Skeletal muscle satellite cell (primary cell): ENCODE results near the gene RBM8A.
A peak's percentile ranks its signal among the peaks of the same experiment; 100 is the strongest.

Source experiments
- H3K27me3 ChIP-seq: 2 replicates; pipeline ENCODE4 v1.7.0; 2013; ENCODE audit warnings: low read length; ENCODE audit not compliant: control insufficient read depth, insufficient read depth
- H3K36me3 ChIP-seq: 2 replicates; pipeline ENCODE4 v1.7.0; 2013; ENCODE audit warnings: mild to moderate bottlenecking, control low read depth, low read length; ENCODE audit not compliant: insufficient read depth
- H3K4me1 ChIP-seq: 2 replicates; pipeline ENCODE4 v1.7.0; 2013; ENCODE audit warnings: low read length; ENCODE audit not compliant: control insufficient read depth, insufficient read depth
- H3K4me2 ChIP-seq: 2 replicates; pipeline ENCODE4 v1.7.0; 2013; ENCODE audit warnings: mild to moderate bottlenecking, low read length
- H3K4me3 ChIP-seq: 2 replicates; pipeline ENCODE4 v1.7.0; 2013; ENCODE audit warnings: low read length
- H3K9ac ChIP-seq: 2 replicates; pipeline ENCODE4 v1.7.0; 2013; ENCODE audit warnings: mild to moderate bottlenecking, low read depth, low read length, moderate library complexity
- H3K9me3 ChIP-seq: replicated peaks from 2 replicates; pipeline ENCODE4 v1.7.0; 2013; ENCODE audit warnings: mild to moderate bottlenecking, control low read depth, low read length

RBM8A gene

GRCh38 chr1:145906954-145907753 lies 20.1 kb downstream of the RBM8A start:
- Histone ChIP-seq H3K4me3 (peak overlapping the region; percentile 15), H3K27me3 (no peaks in the 10 kb centered on the region), H3K9me3 (no peaks in the 10 kb centered on the region), H3K36me3 (peaks cover 47% of the 10 kb centered on the region), H3K9ac (peak overlapping the region; percentile 41), H3K4me1 (peaks cover 26% of the 10 kb centered on the region), H3K4me2 (peak overlapping the region; percentile 67)

DNA sequence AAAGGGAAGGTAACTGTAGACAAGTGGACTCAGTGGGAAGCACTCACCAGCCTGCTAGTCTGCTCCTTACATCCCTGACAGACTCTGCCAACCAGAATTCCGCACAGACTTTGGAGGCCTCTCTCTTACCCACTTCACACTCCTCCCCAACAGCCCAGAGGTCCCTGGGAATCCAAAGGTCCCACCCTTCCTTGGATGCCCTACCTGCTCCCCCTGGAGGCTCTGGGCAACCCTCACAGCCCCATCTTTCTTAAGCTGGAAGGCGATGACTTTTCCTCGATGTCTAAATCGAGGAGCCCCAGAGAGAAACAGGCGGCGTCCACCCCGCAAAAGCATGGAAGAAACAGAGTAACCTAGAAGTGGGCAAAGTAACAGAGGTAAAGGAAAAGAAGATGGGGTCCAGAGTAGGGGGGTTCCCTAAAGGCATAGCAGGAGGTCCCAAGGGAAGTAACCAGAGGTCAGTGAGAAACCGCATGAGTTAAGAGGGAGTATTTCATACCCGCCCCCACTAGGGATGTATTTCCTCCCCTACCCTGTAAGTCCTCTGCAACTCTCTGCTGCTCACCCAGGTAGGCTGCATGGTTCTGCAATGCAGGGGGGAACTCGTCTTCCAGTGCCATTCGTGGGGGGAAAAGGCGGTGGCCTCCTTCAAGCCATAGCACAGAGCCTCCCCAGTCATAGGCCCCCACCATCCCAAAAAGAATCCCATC lies 25.8 kb downstream of the RBM8A start:
- Histone ChIP-seq H3K27me3 (no peaks in the 10 kb centered on the region), H3K4me2 (no peak overlapping the region), H3K4me3 (no peak overlapping the region), H3K4me1 (no peaks in the 10 kb centered on the region), H3K9ac (no peak overlapping the region), H3K36me3 (peaks cover 68% of the 10 kb centered on the region), H3K9me3 (no peaks in the 10 kb centered on the region)

DNA sequence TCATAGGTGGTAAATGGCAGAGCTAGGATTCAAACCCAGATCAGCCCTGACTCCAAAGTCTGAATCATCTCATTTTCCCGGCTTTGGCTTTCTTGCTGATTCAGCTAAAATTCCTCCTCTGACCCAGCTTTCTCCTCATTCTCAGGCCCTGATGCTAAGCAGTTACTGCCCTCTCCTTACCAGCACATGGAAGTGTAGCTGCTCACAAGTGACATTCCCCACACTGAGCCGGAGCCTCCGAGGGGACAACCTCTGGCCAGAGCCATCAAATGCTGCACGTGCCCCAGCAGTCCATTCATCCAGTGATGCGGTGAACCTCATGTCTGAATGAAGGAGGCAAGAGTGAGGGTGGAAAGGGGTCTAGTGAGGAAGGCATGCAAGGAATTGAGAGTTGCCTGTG lies 28.5 kb downstream of the RBM8A start:
- no peak overlapping the region for H3K4me2 ChIP-seq
- no peaks in the 10 kb centered on the region for H3K9me3 ChIP-seq
- no peak overlapping the region for H3K4me3 ChIP-seq
- H3K27me3 ChIP-seq, result no peaks in the 10 kb centered on the region
- H3K4me1 ChIP-seq, result peaks cover 1% of the 10 kb centered on the region
- H3K36me3 ChIP-seq, result peaks cover 79% of the 10 kb centered on the region
- H3K9ac ChIP-seq, result no peak overlapping the region

DNA sequence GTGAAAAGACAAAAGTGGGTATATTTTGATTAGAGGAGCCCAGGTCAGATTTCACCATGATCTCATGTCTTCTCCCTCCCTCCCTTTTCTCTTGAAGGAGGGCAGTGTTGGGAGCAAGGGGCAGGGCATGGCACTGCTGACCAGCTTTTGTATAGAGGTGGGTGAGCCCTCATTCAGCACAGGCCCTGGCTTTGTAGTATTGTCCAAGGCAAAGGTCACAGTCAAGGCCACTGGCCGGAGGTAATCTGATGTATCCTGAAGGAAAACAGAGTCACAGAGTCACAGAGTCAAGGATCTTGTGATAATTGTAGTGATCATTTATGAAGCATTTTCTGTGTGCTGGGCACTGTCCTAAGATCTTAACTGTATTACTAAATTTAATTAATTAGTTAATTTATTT lies 29.3 kb downstream of the RBM8A start:
- Histone ChIP-seq H3K9me3 (no peaks in the 10 kb centered on the region), H3K4me1 (peaks cover 9% of the 10 kb centered on the region), H3K27me3 (no peaks in the 10 kb centered on the region), H3K4me2 (no peak overlapping the region), H3K4me3 (no peak overlapping the region), H3K9ac (no peak overlapping the region), H3K36me3 (peaks cover 82% of the 10 kb centered on the region)

DNA sequence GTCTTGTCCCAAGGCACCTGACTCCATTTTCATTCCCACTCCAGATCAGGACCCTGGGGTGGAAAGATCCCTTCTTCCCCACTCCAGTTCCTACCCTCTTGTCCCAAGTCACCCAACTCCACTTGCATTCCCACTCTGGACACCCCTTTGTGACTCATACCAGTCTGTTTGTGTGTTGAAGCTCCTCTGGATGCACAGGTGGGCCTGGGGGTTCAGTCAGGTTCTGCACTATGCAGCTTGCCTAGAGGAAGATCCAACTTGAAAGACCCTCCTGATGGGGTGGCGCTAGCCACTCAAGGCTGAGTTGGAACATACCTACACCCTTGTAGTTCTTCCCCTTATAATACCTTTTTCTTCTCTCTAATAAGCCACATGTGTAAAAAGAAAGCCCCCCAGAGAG lies 31.8 kb downstream of the RBM8A start:
- no peak overlapping the region for H3K4me2 ChIP-seq
- H3K4me1 ChIP-seq, result peaks cover 32% of the 10 kb centered on the region
- no peaks in the 10 kb centered on the region for H3K9me3 ChIP-seq
- H3K9ac ChIP-seq, result no peak overlapping the region
- no peaks in the 10 kb centered on the region for H3K27me3 ChIP-seq
- no peak overlapping the region for H3K4me3 ChIP-seq
- H3K36me3 ChIP-seq, result peaks cover 60% of the 10 kb centered on the region

DNA sequence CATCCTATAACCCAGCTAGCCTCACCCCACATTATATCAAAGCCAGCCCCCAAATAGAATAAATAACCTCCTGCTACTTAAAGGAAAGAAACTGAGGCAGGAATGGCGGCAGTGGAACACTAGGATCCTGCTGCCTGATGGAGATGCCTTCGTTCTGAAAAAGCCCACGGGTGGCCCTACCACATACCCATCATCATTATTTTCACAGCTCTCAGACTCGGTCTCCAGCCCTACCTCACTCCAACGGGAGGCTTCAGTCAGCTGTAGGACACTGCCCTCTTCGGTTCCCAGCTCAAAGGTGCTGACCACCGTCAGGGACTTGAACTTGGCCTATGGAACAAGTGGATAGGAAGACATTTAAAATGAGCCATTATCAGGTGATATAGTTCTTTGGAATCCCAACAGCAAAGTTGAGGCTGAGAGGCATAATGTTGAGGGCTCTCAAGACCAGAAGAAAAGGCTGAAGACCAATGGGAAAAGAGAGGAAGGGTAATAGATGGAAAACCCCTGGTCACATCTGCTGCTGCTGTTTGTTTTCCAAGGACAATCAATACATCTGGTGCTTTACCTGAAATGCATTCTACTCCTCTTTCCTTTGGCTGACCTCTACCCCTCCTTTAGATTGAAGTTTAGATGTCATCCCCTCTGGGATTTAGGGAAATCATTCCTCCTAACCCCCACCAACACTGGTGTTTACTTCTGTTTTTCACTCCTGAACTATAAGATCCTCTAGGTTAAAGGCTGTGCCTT lies 33.8 kb downstream of the RBM8A start:
- Histone ChIP-seq H3K9ac (peak overlapping the region; percentile 77), H3K4me2 (no peak overlapping the region), H3K4me1 (peaks cover 33% of the 10 kb centered on the region), H3K4me3 (no peak overlapping the region), H3K36me3 (peaks cover 46% of the 10 kb centered on the region), H3K27me3 (no peaks in the 10 kb centered on the region), H3K9me3 (no peaks in the 10 kb centered on the region)

DNA sequence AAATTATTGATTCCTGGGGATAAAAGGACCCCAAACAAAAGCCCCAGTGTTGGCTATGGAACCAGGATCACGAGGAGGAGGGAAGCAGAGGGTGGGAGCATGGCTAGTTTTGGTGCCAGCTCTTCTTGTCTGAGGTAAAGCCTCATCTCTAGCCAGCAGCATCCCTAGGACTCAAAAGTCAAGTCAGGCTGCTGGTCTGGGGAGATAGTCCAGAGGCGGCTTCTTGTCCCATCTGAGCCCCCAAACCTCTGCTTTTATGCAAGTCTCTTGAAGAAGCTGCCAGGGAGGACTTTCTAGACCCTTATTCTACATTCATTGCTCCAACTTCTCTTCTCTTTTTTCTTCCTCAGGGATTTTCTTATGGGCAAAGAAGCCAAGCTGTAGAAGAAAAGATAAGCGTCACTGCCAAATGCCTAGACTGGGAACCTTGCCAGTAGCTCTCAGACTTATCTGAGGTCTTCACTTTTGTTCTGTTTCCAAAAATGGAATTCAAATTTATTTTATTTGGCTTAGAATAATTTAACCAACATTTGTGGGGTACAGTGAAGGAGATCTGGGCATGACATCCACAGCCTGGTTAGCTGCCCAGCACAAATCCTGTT lies 34.7 kb downstream of the RBM8A start:
- peak overlapping the region; percentile 18 for H3K4me3 ChIP-seq

GRCh38 chr1:145891587-145892485 lies 35.4 kb downstream of the RBM8A start:
- no peaks in the 10 kb centered on the region for H3K27me3 ChIP-seq
- H3K9me3 ChIP-seq, result no peaks in the 10 kb centered on the region
- H3K9ac ChIP-seq, result peak overlapping the region; percentile 77
- peak overlapping the region; percentile 66 for H3K4me2 ChIP-seq
- H3K36me3 ChIP-seq, result peaks cover 34% of the 10 kb centered on the region
- peak overlapping the region; percentile 31 for H3K4me3 ChIP-seq
- peaks cover 33% of the 10 kb centered on the region for H3K4me1 ChIP-seq

More for the DNA sequence above, 34.7 kb downstream of the RBM8A start:
- Histone ChIP-seq H3K27me3 (no peaks in the 10 kb centered on the region), H3K4me1 (peaks cover 33% of the 10 kb centered on the region), H3K9me3 (no peaks in the 10 kb centered on the region), H3K4me2 (peak overlapping the region; percentile 66), H3K36me3 (peaks cover 41% of the 10 kb centered on the region), H3K9ac (peak overlapping the region; percentile 77)

- Histone ChIP-seq H3K9me3 (no peaks in the 10 kb centered on the region), H3K27me3 (no peaks in the 10 kb centered on the region), H3K4me3 (peak overlapping the region; percentile 31), H3K4me1 (peaks cover 33% of the 10 kb centered on the region), H3K9ac (peak overlapping the region; percentile 71), H3K36me3 (peaks cover 27% of the 10 kb centered on the region), H3K4me2 (peak overlapping the region; percentile 66)
Observed at GRCh38 chr1:145891143-145891542, 36.1 kb downstream of the RBM8A start.

DNA sequence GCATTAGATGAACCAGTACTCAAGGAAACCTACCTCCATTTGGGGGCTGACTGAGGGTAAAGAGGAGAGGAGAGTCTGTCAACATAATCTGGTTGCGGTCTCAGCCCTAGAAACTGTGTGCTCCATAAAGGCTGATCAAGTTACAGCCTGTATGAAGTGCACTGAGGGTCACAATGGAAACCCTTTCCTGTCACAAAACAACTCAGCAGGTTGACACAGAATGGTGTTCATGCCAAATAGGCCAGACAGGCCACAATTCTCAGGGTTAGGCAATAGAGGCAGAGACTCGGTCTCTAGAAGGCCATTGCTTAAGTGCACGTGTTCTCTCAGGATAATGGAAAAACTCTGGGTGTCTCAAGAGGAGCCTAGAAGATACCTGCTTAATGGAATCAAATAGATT lies 37.6 kb downstream of the RBM8A start:
- Histone ChIP-seq H3K4me1 (peaks cover 42% of the 10 kb centered on the region), H3K4me3 (no peak overlapping the region), H3K9ac (no peak overlapping the region), H3K9me3 (no peaks in the 10 kb centered on the region), H3K27me3 (no peaks in the 10 kb centered on the region), H3K4me2 (no peak overlapping the region), H3K36me3 (peaks cover 14% of the 10 kb centered on the region)
